Keratinocyte (primary cell): ENCODE measurements around the gene YWHAE. TPM values are rescaled to one million over a fixed set of nuclear protein-coding genes. Genes with fewer than 3 reads are reported as not detected.

ENCODE experiments used
- DNase-seq: peaks from one replicate; pipeline ENCODE4 v3.0.0-alpha.2; 2011; ENCODE audit warnings: low read depth, missing footprints, low spot score
- FAIRE-seq: peaks from 2 replicates; lab custom pipeline; 2011; peaks lifted over from hg19 to GRCh38; lab: Jason Lieb, UNC
- H2AFZ ChIP-seq: 2 replicates; pipeline ENCODE4 v1.6.0; 2012; ENCODE audit warnings: low read length, control low read depth, inconsistent platforms; ENCODE audit not compliant: control insufficient read depth
- H3K27ac ChIP-seq: 2 replicates; pipeline ENCODE4 v1.5.1; 2011; ENCODE audit warnings: low read length; ENCODE audit not compliant: control insufficient read depth, insufficient read depth
- H3K27me3 ChIP-seq: 3 replicates; pipeline ENCODE4 v1.6.0; 2011; ENCODE audit warnings: low read length; ENCODE audit not compliant: control insufficient read depth, insufficient read depth; ENCODE audit errors: extremely low read depth
- H3K36me3 ChIP-seq, 2 experiments: 2 replicates in 1 of 2; 3 replicates in 1 of 2; pipeline ENCODE4 v1.5.1; 2011; ENCODE audit warnings: low read length in 2 of 2, mild to moderate bottlenecking in 1 of 2; ENCODE audit not compliant: control insufficient read depth in 2 of 2, insufficient read depth in 2 of 2; ENCODE audit errors: extremely low read depth in 1 of 2
- H3K4me1 ChIP-seq: 3 replicates; pipeline ENCODE4 v1.5.1; 2011; ENCODE audit warnings: low read length; ENCODE audit not compliant: control insufficient read depth, insufficient read depth; ENCODE audit errors: extremely low read depth
- H3K4me2 ChIP-seq: 3 replicates; pipeline ENCODE4 v1.6.0; 2011; ENCODE audit warnings: low read depth, low read length; ENCODE audit not compliant: control insufficient read depth, insufficient read depth; ENCODE audit errors: extremely low read depth
- H3K4me3 ChIP-seq, 3 experiments: fragments of 200-600 bp in 1 of 3; sonication (generic) in 1 of 3; 2 replicates in 2 of 3; 3 replicates in 1 of 3; pipeline ENCODE4 v1.5.1; 2011 to 2016; ENCODE audit warnings: low read length in 3 of 3, mild to moderate bottlenecking in 3 of 3, control low read depth in 2 of 3, inconsistent platforms in 1 of 3, low read depth in 1 of 3, mixed read lengths in 1 of 3, mixed run types in 1 of 3, moderate library complexity in 1 of 3; ENCODE audit not compliant: control insufficient read depth in 2 of 3, insufficient read depth in 2 of 3; ENCODE audit errors: extremely low read depth in 1 of 3
- H3K79me2 ChIP-seq: 2 replicates; pipeline ENCODE4 v1.6.0; 2012; ENCODE audit warnings: low read length; ENCODE audit not compliant: control insufficient read depth, insufficient read depth
- H3K9ac ChIP-seq: 3 replicates; pipeline ENCODE4 v1.6.0; 2011; ENCODE audit warnings: low read length; ENCODE audit not compliant: control insufficient read depth, insufficient read depth; ENCODE audit errors: extremely low read depth
- H3K9me1 ChIP-seq: 3 replicates; pipeline ENCODE4 v1.6.0; 2011; ENCODE audit warnings: low read length; ENCODE audit not compliant: control insufficient read depth, insufficient read depth; ENCODE audit errors: extremely low read depth
- H3K9me3 ChIP-seq: 2 replicates; pipeline ENCODE4 v1.5.1; 2012; ENCODE audit warnings: low read depth, low read length; ENCODE audit not compliant: control insufficient read depth
- H4K20me1 ChIP-seq: 3 replicates; pipeline ENCODE4 v1.6.0; 2011; ENCODE audit warnings: low read length; ENCODE audit not compliant: control insufficient read depth, insufficient read depth; ENCODE audit errors: extremely low read depth
- CTCF ChIP-seq, 3 experiments: IDR thresholded peaks in 1 of 3; conservative IDR thresholded peaks in 1 of 3; optimal IDR thresholded peaks in 1 of 3; 2 replicates in 2 of 3; 3 replicates in 1 of 3; pipeline versions ENCODE3 to v1.5.1; 2011; ENCODE audit warnings: low read length in 3 of 3, mild to moderate bottlenecking in 3 of 3, moderate library complexity in 2 of 3, control low read depth in 1 of 3, inconsistent platforms in 1 of 3; ENCODE audit not compliant: insufficient read depth in 2 of 3; ENCODE audit errors: extremely low read depth in 1 of 3
- EZH2 ChIP-seq: IDR thresholded peaks from one replicate; pipeline ENCODE4 v1.6.1; 2012; ENCODE audit warnings: inconsistent platforms, mild to moderate bottlenecking, low read length, moderate library complexity
- dilution Hi-C: fragments of 300-500 bp; cut with MboI; formaldehyde crosslinking; loops from one replicate; pipeline ENCODE4 v1.7.0; 2020; ENCODE audit warnings: low sequenced_read_pairs; ENCODE audit not compliant: extremely low pct_ligation_motif_present
- polyA plus RNA-seq, 5 experiments: library from polyadenylated mRNA; depleted of rRNA in 3 of 5; stranded (reverse) in 3 of 5; stranded (forward) in 1 of 5; unstranded in 1 of 5; fragments of >200 nt; gene quantifications; 1 replicate in 1 of 5; 2 replicates in 3 of 5; 3 replicates in 1 of 5; pipeline versions ENCODE4 v1.2.1 to v1.2.3, GENCODE V29; 2011 to 2012; ENCODE audit warnings: missing spikeins in 2 of 5, low read depth in 1 of 5, low replicate concordance in 1 of 5
- small RNA-seq, 3 experiments: library from RNA; depleted of rRNA; stranded (forward); fragments of <200 nt; gene quantifications; one replicate each; pipeline ENCODE3, GENCODE V24; 2012; ENCODE audit warnings: low read depth in 3 of 3, low replicate concordance in 1 of 3; ENCODE audit not compliant: insufficient read length in 3 of 3

YWHAE gene
- polyA plus RNA-seq, 1 donor (not counting 4 experiments of a cell fraction or from before 2014, with no cell fraction given): 739 TPM

- no peak overlapping the region for H3K4me3 ChIP-seq
- no peaks in the 10 kb centered on the region for H3K9me3 ChIP-seq
- H3K4me2 ChIP-seq: no peak overlapping the region
- H3K27ac ChIP-seq: no peak overlapping the region
- no peaks in the 10 kb centered on the region for H3K9me1 ChIP-seq
- TF ChIP-seq EZH2: no peak
- no peak for TF ChIP-seq CTCF (optimal IDR thresholded peaks at IDR 0.05 in 1 of 3, IDR thresholded peaks at IDR 0.05 in 1 of 3, conservative IDR thresholded peaks at IDR 0.05 in 1 of 3; ENCODE audit: extremely low read depth in 1 of 3, insufficient read depth in 2 of 3, low read length in 3 of 3)
- H3K9ac ChIP-seq: no peak overlapping the region
- no peak for DNase-seq
- no peaks in the 10 kb centered on the region for H3K4me1 ChIP-seq
- H3K27me3 ChIP-seq: peaks cover 24% of the 10 kb centered on the region
- dilution Hi-C loops: no loop called here
- no peaks in the 10 kb centered on the region for H3K79me2 ChIP-seq
- H2AFZ ChIP-seq: no peak overlapping the region
- no peak for FAIRE-seq
- H3K36me3 ChIP-seq: no peaks in the 10 kb centered on the region
- no peaks in the 10 kb centered on the region for H4K20me1 ChIP-seq
Measured at GRCh38 chr17:1298606-1299005, 101.4 kb downstream of the YWHAE start.

Small RNAs within 50 kb of the gene (small RNA-seq; reads per million reads assigned to genes)
- 0 reads per million in 3 experiments for gene AC032044.2

Other genes starting within 250 kb of the YWHAE start
- gene ABR, start 220.2 kb downstream of the YWHAE start, polyA plus RNA-seq: 16.9 to 43.7 TPM (median 17.3 TPM) in 3 replicates
- gene BHLHA9, start 129.8 kb downstream of the YWHAE start, polyA plus RNA-seq: not detected in 3 replicates
- not detected in 3 replicates for gene TRARG1, start 120.6 kb downstream of the YWHAE start, polyA plus RNA-seq
- 111 to 127 TPM (median 117 TPM) in 3 replicates for gene CRK, start 56.0 kb upstream of the YWHAE start, polyA plus RNA-seq
- 101 to 124 TPM (median 117 TPM) in 3 replicates for gene MYO1C, start 92.5 kb upstream of the YWHAE start, polyA plus RNA-seq
- 19.9 to 28.0 TPM (median 23.0 TPM) in 3 replicates for gene INPP5K, start 116.4 kb upstream of the YWHAE start, polyA plus RNA-seq
- gene PITPNA, start 162.6 kb upstream of the YWHAE start, polyA plus RNA-seq: 45.2 to 80.0 TPM (median 76.5 TPM) in 3 replicates
- 12.7 to 17.0 TPM (median 13.9 TPM) in 3 replicates for gene SLC43A2, start 228.6 kb upstream of the YWHAE start, polyA plus RNA-seq
- 0.05 to 0.18 TPM (median 0.06 TPM) in 3 replicates for gene SCARF1, start 245.5 kb upstream of the YWHAE start, polyA plus RNA-seq
- gene RILP, start 249.6 kb upstream of the YWHAE start, polyA plus RNA-seq: 3.1 to 4.5 TPM (median 3.2 TPM) in 3 replicates